Activated CD4-positive, alpha-beta T cell treated with anti-CD3 and anti-CD28 coated beads for 36 hours (primary cell): ENCODE measurements around the gene KRTAP1-1. TPM values are rescaled to one million over a fixed set of nuclear protein-coding genes. Genes with fewer than 3 reads are reported as not detected.

ENCODE experiments used
- ATAC-seq: fragments of 200-7000 bp; cut with Tn5 transposase; one replicate; pipeline ENCODE4 v1.10.0; 2021; ENCODE audit warnings: mild to moderate bottlenecking, moderate library complexity
- CTCF ChIA-PET: fragments of 350-600 bp; sonication (Branson Sonifier 250); formaldehyde crosslinking; loops from one replicate; lab custom pipeline; 2021; ENCODE audit warnings: antibody characterized with exemption; lab: Charles Lee
- POLR2A ChIA-PET: fragments of 350-600 bp; sonication (Branson Sonifier 250); formaldehyde crosslinking; loops from one replicate; lab custom pipeline; 2021; ENCODE audit warnings: antibody characterized with exemption, inconsistent platforms; lab: Charles Lee
- DNase-seq: peaks from one replicate; pipeline ENCODE4 v3.0.0-alpha.2; 2020
- H3K27ac Mint-ChIP-seq: one replicate; pipeline ENCODE4 v1.8.0; 2021; ENCODE audit warnings: mixed read lengths
- H3K27me3 Mint-ChIP-seq: one replicate; pipeline ENCODE4 v1.8.0; 2021; ENCODE audit warnings: mixed read lengths
- H3K36me3 Mint-ChIP-seq: one replicate; pipeline ENCODE4 v1.8.0; 2021; ENCODE audit warnings: low read depth, mixed read lengths
- H3K4me1 Mint-ChIP-seq: one replicate; pipeline ENCODE4 v1.8.0; 2021; ENCODE audit warnings: mixed read lengths
- H3K4me3 Mint-ChIP-seq: one replicate; pipeline ENCODE4 v1.8.0; 2021; ENCODE audit warnings: mild to moderate bottlenecking, moderate library complexity, mixed read lengths
- H3K9me3 Mint-ChIP-seq: one replicate; pipeline ENCODE4 v1.8.0; 2021; ENCODE audit warnings: low read depth, mixed read lengths
- intact Hi-C, 2 experiments: fragments of 100-400 bp; cut with DNase I in 1 of 2; cut with micrococcal nuclease in 1 of 2; formaldehyde crosslinking; loops; one replicate each; pipeline versions ENCODE4 v1.14.2 to v1.15.1; 2022 to 2024; cut with DNase I, micrococcal nuclease
- total RNA-seq, 2 experiments: library from RNA; stranded (reverse); gene quantifications; one replicate each; pipeline ENCODE4 v1.2.3, GENCODE V29; 2021

KRTAP1-1 gene
- total RNA-seq, 2 experiments from 2014 or later, result not detected

DNA sequence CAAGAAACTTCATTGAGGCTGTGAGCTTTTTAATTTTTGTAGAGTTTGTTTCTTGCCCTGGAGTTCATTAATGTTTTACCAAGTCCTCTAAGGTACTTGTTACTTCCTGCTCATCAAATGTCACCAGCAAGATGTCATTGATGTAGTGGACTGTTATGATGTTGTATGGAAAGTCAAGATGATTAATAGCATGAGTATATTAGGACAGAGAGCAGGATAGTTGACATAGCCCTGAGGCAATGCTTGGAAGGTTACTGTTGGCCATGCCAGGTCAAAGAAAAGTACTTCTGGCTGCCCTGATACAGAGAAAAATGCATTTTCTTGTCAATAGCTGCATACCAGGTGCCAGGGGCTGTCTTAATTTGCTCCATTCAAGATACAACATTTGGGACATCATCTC, 20.9 kb downstream of the KRTAP1-1 start:
- Mint-ChIP-seq H3K27ac (no peak overlapping the region), H3K36me3 (no peaks in the 10 kb centered on the region), H3K27me3 (peaks cover 4% of the 10 kb centered on the region), H3K4me1 (no peaks in the 10 kb centered on the region), H3K9me3 (peaks cover 4% of the 10 kb centered on the region), H3K4me3 (no peak overlapping the region)
- intact Hi-C loops, result no loop called here
- ChIA-PET POLR2A (no interaction called here), CTCF (interaction anchor here (0.8 to 1.3 kb wide), 3 partner anchors 9 to 136 kb away, joined by 3 read pairs; no protein-coding TSS in a partner anchor)
- no peak for ATAC-seq
- no peak for DNase-seq

DNA sequence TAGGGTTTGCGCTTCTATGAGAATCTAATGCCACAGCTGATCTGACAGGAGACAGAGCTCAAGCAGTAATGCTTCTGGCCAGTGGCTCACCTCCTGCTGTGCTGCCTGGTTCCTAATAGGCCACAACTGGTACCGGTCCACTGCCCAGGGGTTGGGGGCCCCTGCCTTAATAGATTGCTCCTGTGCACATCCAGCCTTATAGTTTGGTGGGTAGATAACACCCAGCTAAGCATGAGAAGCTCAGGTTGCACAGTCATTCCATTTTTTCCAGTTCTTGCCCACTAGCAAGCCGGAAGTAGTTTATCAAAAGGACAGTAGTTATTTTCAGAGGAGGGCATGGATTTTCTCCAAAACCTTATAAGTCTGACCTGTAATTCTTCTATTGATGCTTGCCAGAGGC, 21.8 kb downstream of the KRTAP1-1 start:
- Mint-ChIP-seq H3K4me1 (no peaks in the 10 kb centered on the region), H3K27me3 (peaks cover 4% of the 10 kb centered on the region), H3K36me3 (no peaks in the 10 kb centered on the region), H3K9me3 (peaks cover 4% of the 10 kb centered on the region), H3K27ac (no peak overlapping the region), H3K4me3 (no peak overlapping the region)
- DNase-seq (no peak), ATAC-seq (no peak)
- intact Hi-C loops, result no loop called here
- ChIA-PET POLR2A (no interaction called here), CTCF (no interaction called here)

DNA sequence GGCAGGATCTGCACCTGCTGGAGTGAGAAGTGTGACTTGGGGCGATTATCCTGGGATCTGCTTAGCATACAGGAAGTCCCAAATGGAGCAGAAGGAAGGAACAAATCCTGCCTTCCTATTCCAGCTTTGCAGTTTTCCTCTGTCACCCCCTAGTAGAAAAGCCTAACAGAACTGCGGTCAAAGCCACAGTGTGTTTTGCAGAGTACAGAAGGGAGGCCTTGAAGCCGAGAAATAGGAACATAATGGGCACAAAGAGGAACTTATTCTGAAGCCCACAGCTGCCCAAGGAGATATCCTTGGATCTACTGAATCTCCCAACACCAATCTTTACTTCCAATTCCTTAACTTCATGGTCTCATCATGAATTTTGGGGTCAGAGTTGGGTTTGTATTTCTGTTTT, 22.7 kb downstream of the KRTAP1-1 start:
- ChIA-PET POLR2A (no interaction called here), CTCF (interaction anchor here (1.2 kb wide), 1 partner anchor 10 kb away, joined by 7 read pairs; no protein-coding TSS in a partner anchor)
- DNase-seq (no peak), ATAC-seq (no peak)
- H3K36me3 Mint-ChIP-seq, result no peaks in the 10 kb centered on the region
- intact Hi-C loops, result no loop called here
- no peak overlapping the region for H3K4me3 Mint-ChIP-seq
- no peak overlapping the region for H3K27ac Mint-ChIP-seq
- H3K9me3 Mint-ChIP-seq, result peaks cover 4% of the 10 kb centered on the region
- peaks cover 4% of the 10 kb centered on the region for H3K27me3 Mint-ChIP-seq
- H3K4me1 Mint-ChIP-seq, result no peaks in the 10 kb centered on the region

DNA sequence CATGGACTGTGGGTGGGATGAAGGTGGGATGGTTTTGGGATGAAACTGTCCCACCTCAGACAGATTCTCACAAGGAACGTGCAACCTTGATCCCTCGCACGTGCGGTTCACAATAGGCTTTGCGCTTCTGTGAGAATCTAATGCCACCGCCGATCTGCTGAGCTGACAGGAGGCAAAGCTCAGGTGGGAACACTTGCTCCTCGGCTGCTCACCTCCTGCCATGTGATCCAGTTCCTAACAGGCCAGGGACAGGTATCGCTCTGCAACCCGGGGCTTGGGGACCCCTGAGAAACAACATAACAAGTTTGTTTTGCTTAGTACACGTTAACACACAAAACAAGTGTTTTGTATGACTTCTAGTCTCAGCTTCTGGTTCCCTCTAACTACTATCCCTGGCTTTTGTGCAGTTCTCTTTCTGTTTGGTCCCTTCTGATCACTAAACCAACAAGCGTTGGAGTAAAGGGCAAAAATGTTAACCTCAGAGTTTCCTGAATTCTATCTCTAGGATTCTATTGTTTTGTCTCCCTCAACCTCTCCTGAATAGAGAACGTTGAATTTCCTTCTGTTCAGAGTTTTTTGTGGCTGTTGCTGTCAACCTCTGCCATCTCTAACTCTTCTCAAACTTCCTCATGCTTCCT, 24.6 kb downstream of the KRTAP1-1 start:
- H3K9me3 Mint-ChIP-seq, result peaks cover 4% of the 10 kb centered on the region
- no peak overlapping the region for H3K4me3 Mint-ChIP-seq
- ATAC-seq (no peak), DNase-seq (no peak)
- ChIA-PET CTCF (no interaction called here), POLR2A (no interaction called here)
- no peaks in the 10 kb centered on the region for H3K36me3 Mint-ChIP-seq
- intact Hi-C loops, result no loop called here
- H3K27me3 Mint-ChIP-seq, result peaks cover 4% of the 10 kb centered on the region
- no peaks in the 10 kb centered on the region for H3K4me1 Mint-ChIP-seq
- no peak overlapping the region for H3K27ac Mint-ChIP-seq

DNA sequence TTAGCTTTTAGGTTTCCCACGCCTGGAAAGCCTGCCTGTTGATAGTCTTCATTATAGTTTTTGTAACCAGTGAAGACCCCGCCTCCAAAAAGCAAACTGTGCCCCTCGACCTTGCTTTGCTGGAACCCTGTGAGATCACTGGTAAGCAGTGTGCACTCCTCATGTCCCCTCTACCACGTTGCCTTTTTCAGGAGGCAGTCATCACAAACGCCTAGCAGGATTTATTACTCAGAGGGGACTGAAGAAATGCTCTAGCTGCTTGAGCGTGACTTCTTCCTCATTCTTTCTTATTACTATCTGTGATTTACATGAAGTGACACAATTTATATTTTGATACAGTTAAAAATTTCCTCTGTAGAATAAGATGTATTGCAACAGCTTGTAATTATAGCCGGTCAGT, 25.8 kb downstream of the KRTAP1-1 start:
- peaks cover 2% of the 10 kb centered on the region for H3K27me3 Mint-ChIP-seq
- no peaks in the 10 kb centered on the region for H3K4me1 Mint-ChIP-seq
- H3K36me3 Mint-ChIP-seq, result no peaks in the 10 kb centered on the region
- H3K4me3 Mint-ChIP-seq, result no peak overlapping the region
- no peak for DNase-seq
- H3K9me3 Mint-ChIP-seq, result no peaks in the 10 kb centered on the region
- no peak for ATAC-seq
- H3K27ac Mint-ChIP-seq, result no peak overlapping the region
- ChIA-PET CTCF (interaction anchor here (0.6 to 1.8 kb wide), 2 partner anchors 8 to 134 kb away, joined by 3 to 6 read pairs; partner anchors contain the start of gene KRTAP4-5), POLR2A (no interaction called here)
- intact Hi-C loops, result no loop called here

DNA sequence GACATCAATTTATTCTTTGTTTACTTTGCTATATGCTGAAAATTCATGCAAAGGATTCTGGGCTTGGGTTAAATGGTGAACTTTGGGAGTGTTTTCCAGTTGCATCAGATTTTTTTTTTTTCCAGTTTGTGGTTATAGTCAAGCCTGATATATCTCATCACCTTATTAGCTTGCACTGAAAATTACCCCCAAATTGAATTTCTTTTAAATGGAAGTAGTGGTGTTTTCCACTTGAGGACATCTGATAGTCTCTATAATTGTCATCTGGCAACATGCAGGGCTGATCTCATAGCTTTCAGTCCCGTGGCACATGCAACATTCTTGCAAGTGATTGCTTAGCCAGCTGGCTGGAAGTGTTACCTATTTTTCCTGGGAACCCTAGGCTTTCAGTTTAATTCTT, 27.6 kb downstream of the KRTAP1-1 start:
- H3K9me3 Mint-ChIP-seq, result no peaks in the 10 kb centered on the region
- DNase-seq (no peak), ATAC-seq (no peak)
- no peaks in the 10 kb centered on the region for H3K4me1 Mint-ChIP-seq
- CTCF ChIA-PET, result interaction anchor here (1.2 kb wide), 1 partner anchor 15 kb away, joined by 5 read pairs; no protein-coding TSS in a partner anchor
- H3K36me3 Mint-ChIP-seq, result no peaks in the 10 kb centered on the region
- intact Hi-C loops, result no loop called here
- no peak overlapping the region for H3K27ac Mint-ChIP-seq
- H3K4me3 Mint-ChIP-seq, result no peak overlapping the region
- H3K27me3 Mint-ChIP-seq, result peaks cover 2% of the 10 kb centered on the region
- POLR2A ChIA-PET, result no interaction called here

DNA sequence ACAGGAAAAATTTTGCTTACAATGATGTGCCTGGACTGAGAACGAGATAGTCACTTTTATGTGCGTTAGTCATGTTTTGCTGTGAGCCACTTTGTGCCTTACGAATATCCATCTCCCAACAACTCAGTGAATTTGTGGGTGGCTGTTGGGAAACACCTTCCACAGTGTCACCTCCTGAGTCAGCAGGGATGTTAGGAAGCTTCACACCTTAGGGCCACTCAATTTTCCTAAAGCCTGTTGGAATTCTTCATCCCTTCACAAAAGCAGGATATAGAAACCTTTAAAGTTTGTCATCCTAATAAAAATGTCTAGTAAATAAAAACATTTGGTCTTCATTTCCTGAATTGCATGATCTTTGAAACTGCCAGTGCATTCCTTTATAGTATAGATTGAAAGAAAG, 28.1 kb downstream of the KRTAP1-1 start:
- DNase-seq, result no peak
- peaks cover 2% of the 10 kb centered on the region for H3K27me3 Mint-ChIP-seq
- H3K4me3 Mint-ChIP-seq, result no peak overlapping the region
- ChIA-PET CTCF (no interaction called here), POLR2A (no interaction called here)
- intact Hi-C loops, result no loop called here
- no peak overlapping the region for H3K27ac Mint-ChIP-seq
- no peaks in the 10 kb centered on the region for H3K4me1 Mint-ChIP-seq
- H3K36me3 Mint-ChIP-seq, result no peaks in the 10 kb centered on the region
- H3K9me3 Mint-ChIP-seq, result no peaks in the 10 kb centered on the region
- ATAC-seq, result no peak

DNA sequence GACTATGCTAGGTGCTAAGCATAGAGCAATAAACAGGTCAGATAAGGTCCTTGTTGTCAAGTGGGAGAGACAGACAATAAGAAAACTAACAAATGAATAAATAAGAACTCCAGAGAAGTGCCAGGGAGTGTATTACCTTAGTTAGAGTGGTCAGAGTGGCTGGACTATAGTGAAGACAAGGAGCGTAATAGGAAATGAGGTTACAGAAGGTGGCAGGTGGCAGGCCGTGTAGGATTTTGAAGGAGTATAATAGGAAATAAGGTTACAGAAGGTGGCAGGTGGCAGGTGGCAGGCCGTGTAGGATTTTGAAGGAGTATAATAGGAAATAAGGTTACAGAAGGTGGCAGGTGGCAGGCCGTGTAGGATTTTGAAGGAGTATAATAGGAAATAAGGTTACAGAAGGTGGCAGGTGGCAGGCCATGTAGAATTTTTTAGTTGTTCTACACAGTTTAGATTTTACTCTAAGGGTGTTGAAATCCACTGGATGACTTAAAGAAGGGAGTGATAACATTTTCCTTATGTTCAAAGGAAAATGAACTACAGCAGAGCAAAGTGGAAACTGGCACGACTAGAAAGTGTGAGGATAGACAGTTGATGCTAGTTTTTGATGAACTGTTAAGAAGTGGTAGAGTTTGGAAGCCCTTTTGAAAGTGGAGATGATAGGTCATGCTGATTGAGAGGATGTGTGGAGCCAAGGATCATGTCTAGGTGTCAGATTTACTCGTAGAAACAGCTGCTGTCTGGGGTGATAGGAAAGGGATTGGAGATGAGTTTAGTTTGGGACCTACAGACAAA, 28.7 kb downstream of the KRTAP1-1 start:
- H3K9me3 Mint-ChIP-seq, result no peaks in the 10 kb centered on the region
- no peak for DNase-seq
- no peak overlapping the region for H3K27ac Mint-ChIP-seq
- no peak for ATAC-seq
- intact Hi-C loops, result no loop called here
- CTCF ChIA-PET, result no interaction called here
- H3K4me1 Mint-ChIP-seq, result no peaks in the 10 kb centered on the region
- POLR2A ChIA-PET, result no interaction called here
- H3K36me3 Mint-ChIP-seq, result no peaks in the 10 kb centered on the region
- H3K27me3 Mint-ChIP-seq, result peaks cover 2% of the 10 kb centered on the region
- H3K4me3 Mint-ChIP-seq, result no peak overlapping the region

DNA sequence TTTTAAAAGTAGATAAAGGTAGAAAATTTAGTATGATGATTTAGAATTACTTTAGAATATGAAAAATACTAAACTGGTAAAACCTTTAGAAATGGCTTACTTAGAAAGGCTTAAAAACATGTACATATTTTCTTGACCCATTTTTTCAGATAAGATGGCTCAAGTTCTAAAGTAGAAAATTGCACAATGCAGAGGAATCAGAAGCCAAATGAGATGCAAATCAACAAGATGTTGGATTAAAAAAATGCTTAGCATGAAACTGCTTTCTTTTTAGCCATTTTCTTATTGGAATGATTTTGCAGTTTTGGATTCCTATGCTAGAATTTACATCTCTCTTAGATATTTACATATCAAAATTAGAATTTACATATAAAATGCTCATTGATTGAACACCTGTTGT, 30.8 kb downstream of the KRTAP1-1 start:
- Mint-ChIP-seq H3K27ac (no peak overlapping the region), H3K4me3 (no peak overlapping the region), H3K9me3 (no peaks in the 10 kb centered on the region), H3K4me1 (no peaks in the 10 kb centered on the region), H3K36me3 (no peaks in the 10 kb centered on the region), H3K27me3 (peaks cover 2% of the 10 kb centered on the region)
- CTCF ChIA-PET, result interaction anchor here (0.6 kb wide), 1 partner anchor 20 kb away, joined by 4 read pairs; the partner anchor contains the start of gene KRTAP1-4
- DNase-seq, result no peak
- POLR2A ChIA-PET, result no interaction called here
- ATAC-seq, result no peak
- intact Hi-C loops, result no loop called here

DNA sequence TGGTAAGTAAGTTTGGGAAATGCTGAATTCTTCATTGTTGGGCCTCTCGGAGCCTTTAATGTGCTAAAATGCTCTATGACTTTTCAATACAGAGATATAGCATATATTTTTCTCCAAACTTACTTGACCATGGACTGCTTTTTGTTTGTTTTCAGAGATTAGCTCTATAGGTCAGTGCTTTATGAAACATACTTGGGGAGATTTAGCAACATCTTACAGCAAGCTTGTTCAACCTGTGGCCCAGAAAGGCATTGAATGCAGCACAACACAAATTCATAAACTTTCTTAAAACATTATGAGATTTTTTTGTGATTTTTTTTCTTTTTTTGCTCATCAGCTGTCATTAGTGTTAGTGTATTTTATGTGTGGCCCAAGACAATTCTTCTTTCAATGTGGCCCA, 31.3 kb downstream of the KRTAP1-1 start:
- H3K27me3 Mint-ChIP-seq, result peaks cover 2% of the 10 kb centered on the region
- ChIA-PET POLR2A (no interaction called here), CTCF (interaction anchor here (0.6 kb wide), 1 partner anchor 20 kb away, joined by 4 read pairs; the partner anchor contains the start of gene KRTAP1-4)
- no peak overlapping the region for H3K27ac Mint-ChIP-seq
- no peak overlapping the region for H3K4me3 Mint-ChIP-seq
- DNase-seq, result no peak
- no peaks in the 10 kb centered on the region for H3K4me1 Mint-ChIP-seq
- ATAC-seq, result no peak
- no peaks in the 10 kb centered on the region for H3K9me3 Mint-ChIP-seq
- no peaks in the 10 kb centered on the region for H3K36me3 Mint-ChIP-seq
- intact Hi-C loops, result no loop called here

DNA sequence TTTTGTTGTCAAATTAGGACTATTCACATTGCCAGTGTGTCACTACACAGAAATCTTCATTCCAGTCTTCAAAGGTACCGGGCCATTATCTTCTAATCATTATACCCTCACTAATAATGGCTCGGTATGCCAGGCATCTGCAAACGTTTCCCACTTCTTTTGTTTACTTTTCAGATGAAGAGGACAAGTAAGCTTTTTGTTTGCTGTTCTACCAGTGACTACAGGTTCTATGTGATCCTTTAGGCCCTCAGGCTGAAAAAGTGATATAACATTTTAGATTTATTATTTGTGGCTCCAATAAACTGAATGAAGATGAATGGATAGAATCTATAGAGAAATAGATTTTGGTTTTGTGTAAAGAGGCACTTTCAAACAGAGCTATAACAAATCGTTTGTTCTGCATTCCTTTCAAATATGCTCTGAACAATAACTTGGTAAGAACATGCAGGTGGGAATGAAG, 31.9 kb downstream of the KRTAP1-1 start:
- CTCF ChIA-PET, result no interaction called here
- H3K36me3 Mint-ChIP-seq, result no peaks in the 10 kb centered on the region
- H3K9me3 Mint-ChIP-seq, result no peaks in the 10 kb centered on the region
- ATAC-seq (no peak), DNase-seq (no peak)
- no peaks in the 10 kb centered on the region for H3K4me1 Mint-ChIP-seq
- no peaks in the 10 kb centered on the region for H3K27me3 Mint-ChIP-seq
- intact Hi-C loops, result no loop called here
- H3K4me3 Mint-ChIP-seq, result no peak overlapping the region
- no peak overlapping the region for H3K27ac Mint-ChIP-seq
- POLR2A ChIA-PET, result no interaction called here

DNA sequence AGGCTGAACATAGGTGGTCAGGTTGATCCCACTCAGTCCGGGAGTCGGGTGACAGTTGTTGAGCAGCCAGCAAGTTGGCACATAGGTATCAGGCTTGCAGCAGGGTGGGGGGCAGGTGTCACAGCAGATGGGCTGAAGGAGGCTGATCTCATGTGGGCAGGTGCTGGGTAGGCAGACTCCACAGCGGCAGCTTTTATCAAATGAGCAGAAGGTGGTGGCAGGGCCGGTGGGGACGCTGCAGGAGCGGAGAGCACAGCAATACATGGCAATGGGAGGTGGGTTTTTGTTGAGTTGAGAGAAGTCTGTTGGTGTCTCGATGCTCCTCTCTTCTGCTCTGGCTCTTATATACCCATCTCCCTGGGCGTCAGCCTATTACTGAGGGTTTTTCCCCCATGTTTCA, 32.4 kb downstream of the KRTAP1-1 start, which contains the start of gene KRTAP3-1:
TSS of gene KRTAP3-1 (minus strand) at position 318 of the 400 bp plus-strand sequence. CDS start at position 264, 54 bp downstream.
- no peaks in the 10 kb centered on the region for H3K27me3 Mint-ChIP-seq
- H3K27ac Mint-ChIP-seq, result no peak within 1 kb of the TSS
- no peak within 1 kb of the TSS for H3K4me3 Mint-ChIP-seq
- H3K36me3 Mint-ChIP-seq, result no peaks in the 10 kb centered on the region
- ChIA-PET POLR2A (no interaction called here), CTCF (interaction anchor here (0.6 kb wide), 1 partner anchor 1813 kb away, joined by 4 read pairs; no protein-coding TSS in a partner anchor)
- no peaks in the 10 kb centered on the region for H3K9me3 Mint-ChIP-seq
- H3K4me1 Mint-ChIP-seq, result no peaks in the 10 kb centered on the region
- ATAC-seq (no peak), DNase-seq (no peak)
- intact Hi-C loops, result no loop called here
